H1 (cell line): ENCODE results near the gene KCNMA1.

Source experiments
- EP300 ChIP-seq, 2 experiments: IDR thresholded peaks; 1 replicate in 1 of 2; 2 replicates in 1 of 2; pipeline ENCODE4 v1.6.1; 2011 to 2012; ENCODE audit warnings: low read depth in 2 of 2, low read length in 2 of 2, mild to moderate bottlenecking in 2 of 2, borderline replicate concordance in 1 of 2, inconsistent platforms in 1 of 2, moderate library complexity in 1 of 2
- RXRA ChIP-seq: IDR thresholded peaks from 2 replicates; pipeline ENCODE4 v1.6.1; 2011; ENCODE audit warnings: low read depth, mild to moderate bottlenecking, low read length, moderate library complexity; ENCODE audit not compliant: insufficient read depth

GRCh38 chr10:77318739-77319138 is 318.9 kb downstream of the KCNMA1 start:
- TF ChIP-seq EP300 (IDR thresholded peaks at IDR 0.05; ENCODE audit: borderline replicate concordance in 1 of 2, low read depth in 2 of 2, low read length in 2 of 2) (no peak), RXRA (no peak)
